GM04504 (cell line): Measurements from ENCODE around the gene USP43.
"Not testable (repeated sequence)": the region's sequence is repeated elsewhere in the genome, so short reads cannot be mapped to it uniquely, and the experiment has no call there.

Source experiments
- DNase-seq: peaks from one replicate; pipeline ENCODE4 v3.0.0-alpha.2; 2012; ENCODE audit warnings: low read depth

Gene USP43, protein sequence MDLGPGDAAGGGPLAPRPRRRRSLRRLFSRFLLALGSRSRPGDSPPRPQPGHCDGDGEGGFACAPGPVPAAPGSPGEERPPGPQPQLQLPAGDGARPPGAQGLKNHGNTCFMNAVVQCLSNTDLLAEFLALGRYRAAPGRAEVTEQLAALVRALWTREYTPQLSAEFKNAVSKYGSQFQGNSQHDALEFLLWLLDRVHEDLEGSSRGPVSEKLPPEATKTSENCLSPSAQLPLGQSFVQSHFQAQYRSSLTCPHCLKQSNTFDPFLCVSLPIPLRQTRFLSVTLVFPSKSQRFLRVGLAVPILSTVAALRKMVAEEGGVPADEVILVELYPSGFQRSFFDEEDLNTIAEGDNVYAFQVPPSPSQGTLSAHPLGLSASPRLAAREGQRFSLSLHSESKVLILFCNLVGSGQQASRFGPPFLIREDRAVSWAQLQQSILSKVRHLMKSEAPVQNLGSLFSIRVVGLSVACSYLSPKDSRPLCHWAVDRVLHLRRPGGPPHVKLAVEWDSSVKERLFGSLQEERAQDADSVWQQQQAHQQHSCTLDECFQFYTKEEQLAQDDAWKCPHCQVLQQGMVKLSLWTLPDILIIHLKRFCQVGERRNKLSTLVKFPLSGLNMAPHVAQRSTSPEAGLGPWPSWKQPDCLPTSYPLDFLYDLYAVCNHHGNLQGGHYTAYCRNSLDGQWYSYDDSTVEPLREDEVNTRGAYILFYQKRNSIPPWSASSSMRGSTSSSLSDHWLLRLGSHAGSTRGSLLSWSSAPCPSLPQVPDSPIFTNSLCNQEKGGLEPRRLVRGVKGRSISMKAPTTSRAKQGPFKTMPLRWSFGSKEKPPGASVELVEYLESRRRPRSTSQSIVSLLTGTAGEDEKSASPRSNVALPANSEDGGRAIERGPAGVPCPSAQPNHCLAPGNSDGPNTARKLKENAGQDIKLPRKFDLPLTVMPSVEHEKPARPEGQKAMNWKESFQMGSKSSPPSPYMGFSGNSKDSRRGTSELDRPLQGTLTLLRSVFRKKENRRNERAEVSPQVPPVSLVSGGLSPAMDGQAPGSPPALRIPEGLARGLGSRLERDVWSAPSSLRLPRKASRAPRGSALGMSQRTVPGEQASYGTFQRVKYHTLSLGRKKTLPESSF

DNA sequence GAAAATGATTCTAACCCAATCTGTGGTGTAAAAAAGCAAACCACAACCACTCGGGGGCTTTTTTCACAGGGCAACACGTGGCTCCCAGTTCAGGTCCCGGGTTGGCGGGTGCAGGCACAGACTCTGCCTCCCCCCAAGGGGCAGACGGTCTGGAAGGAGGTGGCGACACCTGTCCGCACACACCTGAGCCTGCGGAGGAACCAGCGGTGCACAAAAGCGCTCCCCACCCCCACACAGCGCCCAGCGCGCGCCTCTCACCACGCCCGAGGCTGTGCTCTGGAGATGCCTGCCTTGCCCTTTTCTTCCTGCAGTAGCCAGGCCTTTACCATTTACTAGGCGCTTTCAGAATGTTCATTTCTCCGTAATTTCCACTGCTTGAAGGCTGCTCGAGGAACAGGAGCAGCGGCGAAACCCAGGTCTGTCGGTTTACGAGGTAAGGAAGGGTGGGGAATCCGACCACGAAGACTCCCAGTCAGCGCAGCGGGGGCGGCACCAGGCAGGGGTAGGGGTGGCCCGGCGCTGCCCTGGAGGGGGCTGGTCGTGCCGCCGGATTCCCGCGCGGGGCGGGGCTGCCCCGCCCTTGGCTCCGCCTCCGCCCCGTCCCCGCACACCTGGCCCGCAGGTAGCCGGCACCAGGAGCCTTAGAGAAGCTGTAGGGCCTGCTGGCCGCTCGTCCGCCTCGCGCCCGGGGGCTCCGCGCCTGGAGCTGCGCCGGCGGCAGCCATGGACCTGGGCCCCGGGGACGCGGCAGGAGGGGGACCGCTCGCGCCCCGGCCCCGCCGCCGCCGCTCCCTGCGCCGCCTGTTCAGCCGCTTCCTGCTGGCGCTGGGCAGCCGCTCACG, at the start of gene USP43:
TSS of gene USP43 (plus strand) at position 608 of the 842 bp plus-strand sequence. CDS start at position 724, 116 bp downstream.
- no peak for DNase-seq

DNA sequence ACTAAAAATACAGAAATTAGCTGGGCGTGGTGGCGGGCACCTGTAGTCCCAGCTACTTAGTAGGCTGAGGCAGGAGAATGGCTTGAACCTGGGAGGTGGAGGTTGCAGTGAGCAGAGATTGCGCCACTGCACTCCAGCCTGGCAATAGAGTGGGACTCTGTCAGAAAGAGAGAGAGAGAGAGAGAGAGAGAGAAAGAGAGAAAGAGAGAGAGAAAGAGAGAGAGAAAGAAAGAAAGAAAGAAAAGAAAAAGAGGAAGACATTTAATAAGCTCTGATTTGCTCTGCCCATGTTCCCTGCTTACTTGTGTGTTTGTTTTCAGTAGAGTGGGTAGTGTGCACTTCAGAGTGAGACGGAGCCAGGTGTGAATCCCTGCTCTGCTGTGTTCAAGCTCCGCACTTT, 47.7 kb upstream of the USP43 start:
- DNase-seq: not testable (repeated sequence)

DNA sequence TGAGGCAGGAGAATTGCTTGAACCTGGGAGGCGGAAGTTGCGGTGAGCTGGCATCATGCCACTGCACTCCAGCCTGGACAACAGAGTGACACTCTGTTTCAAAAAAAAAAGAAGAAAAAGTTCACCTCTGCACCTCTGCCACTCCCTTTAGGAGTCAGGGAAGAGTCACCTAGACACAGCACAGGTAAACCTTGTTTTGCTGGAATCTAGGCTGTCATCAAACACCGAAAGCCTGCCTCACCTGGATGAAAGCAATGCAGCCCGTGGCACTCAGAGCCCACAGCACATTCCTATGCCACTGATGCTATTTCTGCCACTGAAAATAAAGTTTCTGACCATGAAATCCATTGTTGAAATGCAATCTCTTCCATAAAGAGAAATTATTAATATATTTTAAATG, 46.7 kb upstream of the USP43 start:
- no peak for DNase-seq

- not testable (repeated sequence) for DNase-seq
Observed at GRCh38 chr17:9604583-9604982, 40.7 kb upstream of the USP43 start.

GRCh38 chr17:9606453-9606852, 38.9 kb upstream of the USP43 start:
- no peak for DNase-seq

GRCh38 chr17:9607058-9607457, 38.3 kb upstream of the USP43 start:
- not testable (repeated sequence) for DNase-seq

GRCh38 chr17:9611557-9611956, 33.8 kb upstream of the USP43 start:
- no peak for DNase-seq

DNA sequence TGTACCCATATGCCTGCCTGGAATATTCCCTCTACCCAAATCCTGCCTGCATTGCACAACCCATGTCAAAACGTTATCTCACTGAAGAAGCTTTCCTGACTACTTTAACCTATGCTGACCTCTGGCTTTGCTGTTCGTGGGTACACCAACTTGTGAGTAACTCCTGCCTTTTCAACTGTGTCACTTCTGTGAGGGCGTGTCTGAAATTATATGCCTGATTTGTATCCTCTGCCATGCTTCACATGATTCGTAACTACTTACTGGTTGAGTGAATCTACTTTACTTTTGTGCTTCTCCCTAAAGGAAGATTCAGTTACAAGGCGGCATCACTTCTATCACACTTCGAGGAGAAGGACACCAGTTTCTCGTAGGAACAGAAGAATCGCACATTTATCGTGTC, 33.3 kb upstream of the USP43 start:
- DNase-seq: no peak

- no peak for DNase-seq
Observed at GRCh38 chr17:9615486-9615885, 29.8 kb upstream of the USP43 start.

DNA sequence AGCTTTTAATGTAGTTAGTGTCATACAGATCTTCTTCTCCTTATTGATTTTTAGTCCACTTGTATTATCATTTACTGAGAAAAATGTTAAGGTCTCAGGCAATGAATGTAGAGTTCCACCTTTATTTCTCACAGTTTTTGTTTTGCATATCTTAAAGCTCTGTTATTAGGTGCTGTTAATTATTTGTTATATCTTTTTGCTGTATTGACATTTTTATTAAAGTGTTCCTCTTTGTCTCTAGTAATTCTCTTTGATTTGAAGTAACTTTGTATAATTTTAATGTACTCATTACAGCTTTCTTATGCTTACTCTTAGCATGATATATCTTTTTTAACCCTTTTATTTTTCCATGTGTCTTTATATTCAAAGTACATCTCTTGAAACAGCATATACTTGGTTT, 22.4 kb upstream of the USP43 start:
- no peak for DNase-seq

DNA sequence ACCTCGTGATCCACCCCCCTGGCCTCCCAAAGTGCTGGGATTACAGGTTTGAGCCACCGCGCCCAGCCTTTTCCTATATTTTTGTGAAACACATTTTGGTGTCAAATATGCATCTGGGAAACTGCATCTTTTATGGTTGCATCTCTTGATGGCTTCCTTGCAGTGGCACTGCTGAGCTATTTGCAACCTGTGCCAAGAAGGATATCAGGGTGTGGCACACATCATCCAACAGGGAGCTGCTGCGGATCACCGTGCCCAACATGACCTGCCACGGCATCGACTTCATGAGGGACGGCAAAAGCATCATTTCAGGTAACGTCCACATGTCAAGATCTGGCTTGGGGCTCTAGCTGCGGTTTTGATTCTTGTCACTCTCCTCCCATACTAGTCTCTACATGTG, 16.8 kb upstream of the USP43 start:
- no peak for DNase-seq

DNA sequence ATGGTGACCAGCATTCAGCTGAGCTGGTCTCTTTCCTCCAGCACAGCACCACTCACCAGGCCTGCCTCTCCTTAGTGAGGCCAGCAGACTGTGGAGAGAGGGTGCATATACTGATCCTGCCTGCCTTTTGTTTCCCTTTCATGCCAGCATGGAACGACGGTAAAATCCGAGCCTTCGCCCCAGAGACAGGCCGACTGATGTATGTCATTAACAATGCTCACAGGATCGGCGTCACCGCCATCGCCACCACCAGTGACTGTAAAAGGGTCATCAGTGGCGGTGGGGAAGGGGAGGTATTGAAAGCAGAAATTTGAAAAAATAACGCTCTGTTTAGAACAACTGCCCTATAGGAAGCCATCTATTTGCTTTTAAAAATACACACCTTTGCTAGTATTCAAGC, 12.6 kb upstream of the USP43 start:
- DNase-seq: no peak

GRCh38 chr17:9635340-9635739, 10.0 kb upstream of the USP43 start:
- no peak for DNase-seq

DNA sequence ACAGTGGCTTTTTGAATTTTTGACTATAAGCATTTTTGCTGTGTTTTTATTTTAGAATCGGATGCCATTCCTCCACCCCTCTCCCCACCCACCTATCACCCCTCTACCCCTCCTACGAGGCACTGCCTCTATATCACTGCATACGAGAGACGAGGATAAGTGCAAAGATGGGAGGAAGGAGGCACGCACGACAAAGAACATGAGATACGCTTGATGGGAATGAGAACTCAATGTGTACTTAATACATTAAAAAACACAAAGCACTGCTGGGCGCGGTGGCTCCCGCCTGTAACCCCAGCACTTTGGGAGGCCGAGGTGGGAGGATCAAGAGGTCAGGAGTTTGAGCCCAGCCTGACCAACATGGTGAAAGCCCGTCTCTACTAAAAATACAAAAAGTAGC, 8.8 kb upstream of the USP43 start:
- no peak for DNase-seq

GRCh38 chr17:9640388-9640787, 4.9 kb upstream of the USP43 start:
- DNase-seq: not testable (repeated sequence)

DNA sequence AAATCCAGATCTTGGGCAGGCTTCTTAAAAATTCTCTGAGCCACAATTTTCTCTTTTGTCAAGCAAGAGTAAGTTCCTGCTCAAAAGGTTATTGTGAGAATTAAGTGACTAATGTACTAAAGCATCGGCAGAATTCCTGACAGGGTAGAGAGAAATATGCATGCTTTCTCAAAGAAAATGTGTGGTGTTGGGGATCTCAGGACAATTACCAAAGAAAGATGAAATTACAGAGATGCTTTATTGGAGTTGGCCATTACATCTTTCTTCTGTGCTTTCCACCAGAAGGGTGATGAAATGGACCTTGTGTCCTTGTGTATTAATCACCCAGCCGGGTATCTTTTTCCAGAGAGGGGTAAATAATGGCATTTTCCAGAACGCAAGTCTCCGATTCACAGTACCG, 1.7 kb upstream of the USP43 start:
- no peak for DNase-seq

DNA sequence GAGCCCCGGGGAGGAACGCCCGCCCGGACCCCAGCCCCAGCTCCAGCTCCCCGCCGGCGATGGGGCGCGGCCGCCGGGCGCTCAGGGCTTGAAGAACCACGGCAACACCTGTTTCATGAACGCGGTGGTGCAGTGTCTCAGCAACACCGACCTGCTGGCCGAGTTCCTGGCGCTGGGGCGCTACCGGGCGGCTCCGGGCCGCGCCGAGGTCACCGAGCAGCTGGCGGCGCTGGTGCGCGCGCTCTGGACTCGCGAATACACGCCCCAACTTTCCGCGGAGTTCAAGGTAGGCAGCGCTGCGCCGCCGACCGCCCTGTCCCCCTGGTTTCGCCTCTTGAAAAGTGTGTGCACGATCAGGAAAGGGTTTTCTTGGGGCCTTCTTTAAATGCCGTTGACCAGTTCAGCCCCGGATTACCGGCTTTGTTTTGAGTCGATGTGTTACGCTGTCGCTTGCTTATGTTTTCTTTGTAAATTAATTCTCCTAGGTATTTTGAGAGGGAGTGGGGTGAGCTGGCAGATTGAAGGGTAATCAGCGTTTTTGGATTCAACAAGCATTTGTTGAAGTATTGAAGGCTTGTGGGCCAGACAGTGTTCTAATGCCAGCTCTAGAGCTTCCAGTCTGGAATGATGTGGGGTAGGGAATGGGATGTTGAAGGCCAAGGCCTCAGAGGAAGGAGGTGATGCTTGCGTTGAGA, 681 bp downstream of the USP43 start:
- no peak for DNase-seq

GRCh38 chr17:9646546-9646885, 1.2 kb downstream of the USP43 start:
- no peak for DNase-seq

DNA sequence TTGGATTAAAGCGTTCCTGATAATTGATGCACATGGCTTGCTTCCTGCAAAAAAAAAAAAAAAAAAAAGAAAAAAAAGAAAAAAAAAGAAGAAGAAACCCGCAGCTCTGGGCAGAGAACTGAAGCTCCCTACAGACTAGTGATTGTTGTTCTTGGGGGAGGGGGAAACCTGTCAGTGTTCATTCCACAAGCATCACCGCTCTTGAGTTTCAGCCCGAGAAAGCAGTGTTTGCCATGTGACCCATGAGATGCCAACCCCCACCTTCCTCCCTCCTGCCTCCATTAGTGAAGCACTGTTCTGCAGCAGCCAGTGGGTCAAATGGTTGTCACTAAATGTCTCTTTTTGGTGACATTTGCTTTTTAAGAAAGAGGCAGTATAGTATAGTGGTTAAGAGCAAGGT, 1.7 kb downstream of the USP43 start:
- no peak for DNase-seq

GRCh38 chr17:9648521-9649110, 3.3 kb downstream of the USP43 start:
- no peak for DNase-seq
